Measurements from ENCODE around the gene FRY.

Gene FRY

GRCh38 chr13:32024750-32025149 lies 6.8 kb upstream of the FRY start:
- no peak overlapping the region for H3K27ac Mint-ChIP-seq
- H3K4me3 Mint-ChIP-seq = no peak overlapping the region

GRCh38 chr13:32025730-32026129 lies 5.8 kb upstream of the FRY start:
- Mint-ChIP-seq H3K27me3 (no peaks in the 10 kb centered on the region), H3K4me3 (no peak overlapping the region), H3K27ac (no peak overlapping the region), H3K9me3 (no peaks in the 10 kb centered on the region), H3K36me3 (no peaks in the 10 kb centered on the region), H3K4me1 (peaks cover 3% of the 10 kb centered on the region)
- DNase-seq (ENCODE audit: low spot score in 2 of 2) = no peak
- no peak for ATAC-seq (ENCODE audit: low read depth)

More at GRCh38 chr13:32024750-32025149, 6.8 kb upstream of the FRY start:
- no peaks in the 10 kb centered on the region for H3K9me3 Mint-ChIP-seq
- no peaks in the 10 kb centered on the region for H3K27me3 Mint-ChIP-seq
- H3K36me3 Mint-ChIP-seq = no peaks in the 10 kb centered on the region
- ATAC-seq (ENCODE audit: low read depth) (no peak), DNase-seq (ENCODE audit: low spot score in 2 of 2) (no peak)
- H3K4me1 Mint-ChIP-seq = no peaks in the 10 kb centered on the region

- H3K27me3 Mint-ChIP-seq = no peaks in the 10 kb centered on the region
- no peaks in the 10 kb centered on the region for H3K36me3 Mint-ChIP-seq
- ATAC-seq (ENCODE audit: low read depth) = no peak
- no peak for DNase-seq (ENCODE audit: low spot score in 2 of 2)
- H3K9me3 Mint-ChIP-seq = no peaks in the 10 kb centered on the region
- H3K4me3 Mint-ChIP-seq = no peak overlapping the region
- H3K27ac Mint-ChIP-seq = no peak overlapping the region
- peaks cover 4% of the 10 kb centered on the region for H3K4me1 Mint-ChIP-seq
These were observed 5.0 kb upstream of the FRY start for GRCh38 chr13:32026623-32027022.

- peaks cover 7% of the 10 kb centered on the region for H3K4me1 Mint-ChIP-seq
- H3K27ac Mint-ChIP-seq = no peak overlapping the region
- DNase-seq (ENCODE audit: low spot score in 2 of 2) (no peak), ATAC-seq (ENCODE audit: low read depth) (no peak)
- no peak overlapping the region for H3K4me3 Mint-ChIP-seq
- H3K36me3 Mint-ChIP-seq = no peaks in the 10 kb centered on the region
- H3K27me3 Mint-ChIP-seq = peaks cover 1% of the 10 kb centered on the region
- no peaks in the 10 kb centered on the region for H3K9me3 Mint-ChIP-seq
These were observed 2.9 kb upstream of the FRY start for GRCh38 chr13:32028711-32029110.

- no peak overlapping the region for H3K27ac Mint-ChIP-seq
- H3K9me3 Mint-ChIP-seq = no peaks in the 10 kb centered on the region
- peaks cover 1% of the 10 kb centered on the region for H3K27me3 Mint-ChIP-seq
- ATAC-seq (ENCODE audit: low read depth) (no peak), DNase-seq (ENCODE audit: low spot score in 2 of 2) (no peak)
- H3K4me1 Mint-ChIP-seq = peaks cover 7% of the 10 kb centered on the region
- no peaks in the 10 kb centered on the region for H3K36me3 Mint-ChIP-seq
- no peak overlapping the region for H3K4me3 Mint-ChIP-seq
These were observed 1.9 kb upstream of the FRY start for GRCh38 chr13:32029684-32030083.

GRCh38 chr13:32031815-32032370 lies 319 bp downstream of the FRY start:
- H3K4me1 Mint-ChIP-seq = peaks cover 8% of the 10 kb centered on the region
- H3K9me3 Mint-ChIP-seq = no peaks in the 10 kb centered on the region
- no peaks in the 10 kb centered on the region for H3K36me3 Mint-ChIP-seq
- no peak for ATAC-seq (ENCODE audit: low read depth)
- peaks cover 1% of the 10 kb centered on the region for H3K27me3 Mint-ChIP-seq
- H3K4me3 Mint-ChIP-seq = peak overlapping the region; percentile 88
- no peak for DNase-seq (ENCODE audit: low spot score in 2 of 2)
- H3K27ac Mint-ChIP-seq = peak overlapping the region; percentile 49

GRCh38 chr13:32032759-32033158 lies 1.2 kb downstream of the FRY start:
- Mint-ChIP-seq H3K4me1 (peaks cover 10% of the 10 kb centered on the region), H3K4me3 (no peak overlapping the region), H3K27me3 (peaks cover 1% of the 10 kb centered on the region), H3K36me3 (no peaks in the 10 kb centered on the region), H3K27ac (no peak overlapping the region), H3K9me3 (no peaks in the 10 kb centered on the region)
- ATAC-seq (ENCODE audit: low read depth) (no peak), DNase-seq (ENCODE audit: low spot score in 2 of 2) (no peak)

- DNase-seq (ENCODE audit: low spot score in 2 of 2) (no peak), ATAC-seq (ENCODE audit: low read depth) (no peak)
- no peaks in the 10 kb centered on the region for H3K9me3 Mint-ChIP-seq
- peaks cover 10% of the 10 kb centered on the region for H3K4me1 Mint-ChIP-seq
- H3K36me3 Mint-ChIP-seq = no peaks in the 10 kb centered on the region
- peaks cover 1% of the 10 kb centered on the region for H3K27me3 Mint-ChIP-seq
- H3K4me3 Mint-ChIP-seq = no peak overlapping the region
- H3K27ac Mint-ChIP-seq = no peak overlapping the region
These were observed 2.2 kb downstream of the FRY start for GRCh38 chr13:32033744-32034143.

GRCh38 chr13:32035716-32036115 lies 4.1 kb downstream of the FRY start:
- no peak for DNase-seq (ENCODE audit: low spot score in 2 of 2)
- no peak for ATAC-seq (ENCODE audit: low read depth)
- Mint-ChIP-seq H3K27me3 (peaks cover 1% of the 10 kb centered on the region), H3K36me3 (no peaks in the 10 kb centered on the region), H3K27ac (no peak overlapping the region), H3K9me3 (no peaks in the 10 kb centered on the region), H3K4me1 (peaks cover 7% of the 10 kb centered on the region), H3K4me3 (no peak overlapping the region)

- Mint-ChIP-seq H3K4me3 (peak overlapping the region; percentile 28), H3K27ac (no peak overlapping the region), H3K9me3 (no peaks in the 10 kb centered on the region), H3K36me3 (no peaks in the 10 kb centered on the region), H3K4me1 (peaks cover 6% of the 10 kb centered on the region), H3K27me3 (peaks cover 1% of the 10 kb centered on the region)
- no peak for DNase-seq (ENCODE audit: low spot score in 2 of 2)
- peak; percentile 23 for ATAC-seq (ENCODE audit: low read depth)
These were observed 4.6 kb downstream of the FRY start for GRCh38 chr13:32036126-32036695.

- DNase-seq (ENCODE audit: low spot score in 2 of 2) = no peak
- H3K27ac Mint-ChIP-seq = no peak overlapping the region
- H3K4me3 Mint-ChIP-seq = peak overlapping the region; percentile 28
- H3K9me3 Mint-ChIP-seq = no peaks in the 10 kb centered on the region
- peaks cover 1% of the 10 kb centered on the region for H3K27me3 Mint-ChIP-seq
- no peak for ATAC-seq (ENCODE audit: low read depth)
- H3K36me3 Mint-ChIP-seq = no peaks in the 10 kb centered on the region
- H3K4me1 Mint-ChIP-seq = peaks cover 5% of the 10 kb centered on the region
These were observed 5.2 kb downstream of the FRY start for GRCh38 chr13:32036757-32037156.

GRCh38 chr13:32037471-32037870 lies 5.9 kb downstream of the FRY start:
- H3K27me3 Mint-ChIP-seq = peaks cover 1% of the 10 kb centered on the region
- no peak overlapping the region for H3K4me3 Mint-ChIP-seq
- H3K9me3 Mint-ChIP-seq = no peaks in the 10 kb centered on the region
- peaks cover 3% of the 10 kb centered on the region for H3K4me1 Mint-ChIP-seq
- ATAC-seq (ENCODE audit: low read depth) = no peak
- DNase-seq (ENCODE audit: low spot score in 2 of 2) = no peak
- H3K27ac Mint-ChIP-seq = no peak overlapping the region
- H3K36me3 Mint-ChIP-seq = no peaks in the 10 kb centered on the region

- Mint-ChIP-seq H3K4me3 (no peak overlapping the region), H3K27ac (no peak overlapping the region), H3K9me3 (no peaks in the 10 kb centered on the region), H3K36me3 (no peaks in the 10 kb centered on the region), H3K4me1 (peaks cover 6% of the 10 kb centered on the region), H3K27me3 (peaks cover 1% of the 10 kb centered on the region)
- DNase-seq (ENCODE audit: low spot score in 2 of 2) = no peak
- ATAC-seq (ENCODE audit: low read depth) = no peak
These were observed 6.8 kb downstream of the FRY start for GRCh38 chr13:32038343-32038742.

- DNase-seq (ENCODE audit: low spot score in 2 of 2) (no peak), ATAC-seq (ENCODE audit: low read depth) (no peak)
- no peaks in the 10 kb centered on the region for H3K27me3 Mint-ChIP-seq
- H3K9me3 Mint-ChIP-seq = no peaks in the 10 kb centered on the region
- H3K4me1 Mint-ChIP-seq = peaks cover 6% of the 10 kb centered on the region
- no peak overlapping the region for H3K27ac Mint-ChIP-seq
- H3K4me3 Mint-ChIP-seq = no peak overlapping the region
- H3K36me3 Mint-ChIP-seq = no peaks in the 10 kb centered on the region
These were observed 7.5 kb downstream of the FRY start for GRCh38 chr13:32039056-32039455.

- no peak overlapping the region for H3K4me3 Mint-ChIP-seq
- no peak overlapping the region for H3K27ac Mint-ChIP-seq
- no peaks in the 10 kb centered on the region for H3K9me3 Mint-ChIP-seq
- no peaks in the 10 kb centered on the region for H3K27me3 Mint-ChIP-seq
- DNase-seq (ENCODE audit: low spot score in 2 of 2) (no peak), ATAC-seq (ENCODE audit: low read depth) (no peak)
- no peaks in the 10 kb centered on the region for H3K36me3 Mint-ChIP-seq
- H3K4me1 Mint-ChIP-seq = peaks cover 6% of the 10 kb centered on the region
These were observed 8.0 kb downstream of the FRY start for GRCh38 chr13:32039528-32039927.

Data from memory B cell (primary cell).